ENCODE measurements around the gene CITED4. TPM values are rescaled to one million over a fixed set of nuclear protein-coding genes. Genes with fewer than 3 reads are reported as not detected.

The CITED4 gene
- total RNA-seq, 1 donor from 2014 or later: 101 TPM

GRCh38 chr1:40837601-40838000 lies 24.6 kb downstream of the CITED4 start:
- no peak for DNase-seq (ENCODE audit: extremely low spot score, unreplicated experiment)
- no peaks in the 10 kb centered on the region for H3K36me3 Mint-ChIP-seq
- H3K27me3 Mint-ChIP-seq: no peaks in the 10 kb centered on the region
- H3K9me3 Mint-ChIP-seq: peaks cover 4% of the 10 kb centered on the region
- peaks cover 4% of the 10 kb centered on the region for H3K4me1 Mint-ChIP-seq (ENCODE audit: unreplicated experiment)
- no peak for TF ChIP-seq CTCF (conservative IDR thresholded peaks at IDR 0.05)
- H3K4me3 Mint-ChIP-seq: no peak overlapping the region
- H3K27ac Mint-ChIP-seq: no peak overlapping the region

GRCh38 chr1:40836283-40836682 lies 25.9 kb downstream of the CITED4 start:
- DNase-seq (ENCODE audit: extremely low spot score, unreplicated experiment): no peak
- no peak for TF ChIP-seq CTCF (conservative IDR thresholded peaks at IDR 0.05)
- Mint-ChIP-seq H3K27ac (no peak overlapping the region), H3K4me1 (ENCODE audit: unreplicated experiment) (peaks cover 4% of the 10 kb centered on the region), H3K9me3 (no peaks in the 10 kb centered on the region), H3K27me3 (no peaks in the 10 kb centered on the region), H3K36me3 (no peaks in the 10 kb centered on the region), H3K4me3 (no peak overlapping the region)

- no peak for TF ChIP-seq CTCF (conservative IDR thresholded peaks at IDR 0.05)
- H3K4me1 Mint-ChIP-seq (ENCODE audit: unreplicated experiment): peaks cover 4% of the 10 kb centered on the region
- H3K4me3 Mint-ChIP-seq: no peak overlapping the region
- no peaks in the 10 kb centered on the region for H3K36me3 Mint-ChIP-seq
- H3K27ac Mint-ChIP-seq: no peak overlapping the region
- H3K9me3 Mint-ChIP-seq: no peaks in the 10 kb centered on the region
- H3K27me3 Mint-ChIP-seq: no peaks in the 10 kb centered on the region
- DNase-seq (ENCODE audit: extremely low spot score, unreplicated experiment): no peak
Measured at GRCh38 chr1:40834968-40835545, 27.1 kb downstream of the CITED4 start.

DNA sequence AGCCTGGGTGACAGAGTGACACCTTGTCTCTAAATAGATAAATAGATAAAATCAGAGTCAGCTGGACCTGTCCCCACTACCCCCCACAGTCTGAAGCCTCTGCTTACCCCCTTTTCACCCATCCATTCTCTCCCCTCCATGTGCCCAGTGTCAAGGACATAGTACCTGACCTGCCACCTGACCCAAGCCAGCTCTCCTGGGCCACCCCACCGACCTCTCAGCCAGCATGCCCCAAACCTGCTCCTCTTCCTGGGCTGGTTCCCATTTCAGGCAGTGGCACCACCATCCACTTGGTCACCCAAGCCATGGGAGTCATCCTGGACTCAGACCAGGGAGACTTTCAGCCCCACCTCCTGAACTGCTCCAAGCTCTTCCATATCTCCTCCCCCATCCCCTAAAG lies 28.2 kb downstream of the CITED4 start:
- no peak overlapping the region for H3K27ac Mint-ChIP-seq
- H3K36me3 Mint-ChIP-seq: no peaks in the 10 kb centered on the region
- TF ChIP-seq CTCF (conservative IDR thresholded peaks at IDR 0.05): no peak
- no peaks in the 10 kb centered on the region for H3K9me3 Mint-ChIP-seq
- no peak for DNase-seq (ENCODE audit: extremely low spot score, unreplicated experiment)
- H3K4me3 Mint-ChIP-seq: no peak overlapping the region
- H3K27me3 Mint-ChIP-seq: no peaks in the 10 kb centered on the region
- H3K4me1 Mint-ChIP-seq (ENCODE audit: unreplicated experiment): peaks cover under 1% of the 10 kb centered on the region

GRCh38 chr1:40831001-40831732 lies 31.0 kb downstream of the CITED4 start:
- Mint-ChIP-seq H3K4me1 (ENCODE audit: unreplicated experiment) (peaks cover 3% of the 10 kb centered on the region), H3K27me3 (no peaks in the 10 kb centered on the region), H3K9me3 (no peaks in the 10 kb centered on the region), H3K4me3 (no peak overlapping the region), H3K36me3 (no peaks in the 10 kb centered on the region), H3K27ac (no peak overlapping the region)
- TF ChIP-seq CTCF (conservative IDR thresholded peaks at IDR 0.05): no peak
- no peak for DNase-seq (ENCODE audit: extremely low spot score, unreplicated experiment)
